Uterus (tissue), 2 donors: ENCODE data around the gene LPP.

ENCODE experiments used
- POLR2A ChIP-seq, 2 donors: fragments of 450-650 bp; IDR thresholded peaks; one replicate each; pipeline ENCODE4 v1.6.1; 2016; ENCODE audit warnings: antibody characterized with exemption in 2 of 2, mild to moderate bottlenecking in 1 of 2, moderate library complexity in 1 of 2
- TF ChIP-seq, protein P1 (sequence below), 4 experiments: fragments of 200-600 bp in 2 of 4; fragments of 450-650 bp in 2 of 4; sonication (generic) in 2 of 4; IDR thresholded peaks; one replicate each; pipeline ENCODE4 v1.5.1; 2016 to 2019; ENCODE audit warnings: antibody characterized with exemption in 4 of 4, mild to moderate bottlenecking in 2 of 4, moderate library complexity in 1 of 4

GRCh38 chr3:188759336-188760005 lies 605.5 kb downstream of the LPP start:
- TF ChIP-seq, protein P1, sequence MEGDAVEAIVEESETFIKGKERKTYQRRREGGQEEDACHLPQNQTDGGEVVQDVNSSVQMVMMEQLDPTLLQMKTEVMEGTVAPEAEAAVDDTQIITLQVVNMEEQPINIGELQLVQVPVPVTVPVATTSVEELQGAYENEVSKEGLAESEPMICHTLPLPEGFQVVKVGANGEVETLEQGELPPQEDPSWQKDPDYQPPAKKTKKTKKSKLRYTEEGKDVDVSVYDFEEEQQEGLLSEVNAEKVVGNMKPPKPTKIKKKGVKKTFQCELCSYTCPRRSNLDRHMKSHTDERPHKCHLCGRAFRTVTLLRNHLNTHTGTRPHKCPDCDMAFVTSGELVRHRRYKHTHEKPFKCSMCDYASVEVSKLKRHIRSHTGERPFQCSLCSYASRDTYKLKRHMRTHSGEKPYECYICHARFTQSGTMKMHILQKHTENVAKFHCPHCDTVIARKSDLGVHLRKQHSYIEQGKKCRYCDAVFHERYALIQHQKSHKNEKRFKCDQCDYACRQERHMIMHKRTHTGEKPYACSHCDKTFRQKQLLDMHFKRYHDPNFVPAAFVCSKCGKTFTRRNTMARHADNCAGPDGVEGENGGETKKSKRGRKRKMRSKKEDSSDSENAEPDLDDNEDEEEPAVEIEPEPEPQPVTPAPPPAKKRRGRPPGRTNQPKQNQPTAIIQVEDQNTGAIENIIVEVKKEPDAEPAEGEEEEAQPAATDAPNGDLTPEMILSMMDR (IDR thresholded peaks at IDR 0.05): no peak
- no peak for TF ChIP-seq POLR2A (IDR thresholded peaks at IDR 0.05)
